A549 (cell line): ENCODE measurements around the gene FAR2. TPM values are rescaled to one million over a fixed set of nuclear protein-coding genes. Genes with fewer than 3 reads are reported as not detected.

Source experiments
- ATAC-seq, 2 experiments: fragments of 200-7000 bp in 1 of 2; fragments of >200 bp in 1 of 2; cut with Nextera tagmentation in 1 of 2; cut with Tn5 transposase in 1 of 2; 3 replicates each; pipeline versions ENCODE4 v1.8.0 to v1.9.1; 2018 to 2020; ENCODE audit warnings: mild to moderate bottlenecking in 1 of 2, moderate library complexity in 1 of 2
- CTCF ChIA-PET: fragments of 300-600 bp; sonication (Branson Sonifier 250); formaldehyde crosslinking; extraction: SDS; loops from one replicate; lab custom pipeline; 2021; ENCODE audit warnings: antibody characterized with exemption, inconsistent platforms; lab: Yijun Ruan, JAX
- POLR2A ChIA-PET: fragments of 350-600 bp; formaldehyde crosslinking; extraction: SDS; loops from one replicate; lab custom pipeline; 2021; ENCODE audit warnings: antibody characterized with exemption, inconsistent platforms; lab: Yijun Ruan, JAX
- DNase-seq, 2 experiments: peaks; one replicate each; pipeline versions ENCODE4 v3.0.0 to v3.0.0-alpha.2; 2011 to 2016; ENCODE audit warnings: low read depth in 1 of 2, low spot score in 1 of 2
- FAIRE-seq: peaks from 2 replicates; lab custom pipeline; 2011; peaks lifted over from hg19 to GRCh38; lab: Jason Lieb, UNC
- H3K27ac ChIP-seq, 2 experiments: fragments of >200 bp; sonication (Bioruptor Twin); formaldehyde crosslinking; 3 replicates each; pipeline ENCODE4 v1.5.1; 2016 to 2017
- H3K4me1 ChIP-seq: fragments of >200 bp; sonication (Bioruptor Twin); formaldehyde crosslinking; 3 replicates; pipeline ENCODE4 v1.6.1; 2016
- H3K4me2 ChIP-seq: fragments of >200 bp; sonication (Bioruptor Twin); formaldehyde crosslinking; 3 replicates; pipeline ENCODE4 v1.6.1; 2016
- H3K4me3 ChIP-seq: fragments of >200 bp; sonication (Bioruptor Twin); formaldehyde crosslinking; 3 replicates; pipeline ENCODE4 v1.5.1; 2016
- H3K9me3 ChIP-seq: fragments of >200 bp; sonication (Bioruptor Twin); formaldehyde crosslinking; 3 replicates; pipeline ENCODE4 v1.6.1; 2016
- BHLHE40 ChIP-seq: IDR thresholded peaks from 2 replicates; pipeline ENCODE4 v1.6.1; 2012; ENCODE audit warnings: low read depth, low read length, inconsistent platforms
- CBX2 ChIP-seq: fragments of 200-600 bp; sonication (generic); IDR thresholded peaks from 2 replicates; pipeline ENCODE4 v1.6.1; 2016; ENCODE audit warnings: low read depth, mild to moderate bottlenecking, borderline replicate concordance
- CBX8 ChIP-seq: fragments of 200-600 bp; sonication (generic); IDR thresholded peaks from 2 replicates; pipeline ENCODE4 v1.6.1; 2016
- EHMT2 ChIP-seq: fragments of 200-600 bp; sonication (generic); IDR thresholded peaks from 2 replicates; pipeline ENCODE4 v1.6.1; 2016; ENCODE audit warnings: antibody characterized with exemption, low read depth, mild to moderate bottlenecking, moderate library complexity
- EP300 ChIP-seq, 2 experiments: fragments of >200 bp; sonication (Bioruptor Twin); formaldehyde crosslinking; IDR thresholded peaks; 2 replicates in 1 of 2; 3 replicates in 1 of 2; pipeline ENCODE4 v1.6.1; 2016 to 2017
- FOSB ChIP-seq: fragments of 250-450 bp; sonication (Bioruptor Pico); IDR thresholded peaks from 2 replicates; pipeline ENCODE4 v1.5.0; 2020; ENCODE audit warnings: mild to moderate bottlenecking, moderate library complexity
- GATA3 ChIP-seq: IDR thresholded peaks from 2 replicates; pipeline ENCODE4 v1.6.1; 2012; ENCODE audit warnings: borderline replicate concordance
- HEYL ChIP-seq: fragments of 250-450 bp; sonication (Bioruptor Pico); IDR thresholded peaks from 2 replicates; pipeline ENCODE4 v1.8.0; 2021; ENCODE audit warnings: mild to moderate bottlenecking, moderate library complexity
- HOXA7 ChIP-seq: fragments of 250-450 bp; sonication (Bioruptor Pico); IDR thresholded peaks from 2 replicates; pipeline ENCODE4 v1.5.0; 2020; ENCODE audit warnings: mild to moderate bottlenecking, moderate library complexity
- HOXB13 ChIP-seq: fragments of 250-450 bp; sonication (Bioruptor Pico); IDR thresholded peaks from 2 replicates; pipeline ENCODE4 v1.5.0; 2020; ENCODE audit warnings: low read depth, mild to moderate bottlenecking, moderate library complexity
- JUN ChIP-seq, 2 experiments: fragments of >200 bp; sonication (Bioruptor Twin); formaldehyde crosslinking; IDR thresholded peaks; 2 replicates in 1 of 2; 3 replicates in 1 of 2; pipeline ENCODE4 v1.6.1; 2016 to 2017
- JUNB ChIP-seq: fragments of >200 bp; sonication (Bioruptor Twin); formaldehyde crosslinking; IDR thresholded peaks from 2 replicates; pipeline ENCODE4 v1.6.1; 2016
- KDM5A ChIP-seq: fragments of 200-600 bp; sonication (generic); IDR thresholded peaks from 2 replicates; pipeline ENCODE4 v1.6.1; 2016; ENCODE audit warnings: antibody characterized with exemption, mild to moderate bottlenecking
- MAFK ChIP-seq: fragments of 450-650 bp; IDR thresholded peaks from 2 replicates; pipeline ENCODE4 v1.6.1; 2014; ENCODE audit not compliant: partially characterized antibody
- NPAS2 ChIP-seq: fragments of 250-450 bp; sonication (Bioruptor Pico); IDR thresholded peaks from 2 replicates; pipeline ENCODE4 v1.8.0; 2022; ENCODE audit warnings: mild to moderate bottlenecking, moderate library complexity, borderline replicate concordance
- PHF8 ChIP-seq: fragments of 200-600 bp; sonication (generic); IDR thresholded peaks from 2 replicates; pipeline ENCODE4 v1.6.1; 2016; ENCODE audit warnings: low read depth, mild to moderate bottlenecking, antibody characterized with exemption, moderate library complexity, borderline replicate concordance
- RCOR1 ChIP-seq: fragments of 150-350 bp; IDR thresholded peaks from 2 replicates; pipeline ENCODE4 v1.6.1; 2014; ENCODE audit warnings: antibody characterized with exemption, low read length, low read depth
- RFX5 ChIP-seq: fragments of 450-650 bp; IDR thresholded peaks from 2 replicates; pipeline ENCODE4 v1.7.1; 2014; ENCODE audit warnings: antibody characterized with exemption, mild to moderate bottlenecking, moderate library complexity
- SMC3 ChIP-seq: fragments of >200 bp; sonication (Bioruptor Twin); formaldehyde crosslinking; IDR thresholded peaks from 3 replicates; pipeline ENCODE4 v1.6.1; 2018; ENCODE audit warnings: inconsistent platforms
- SREBF2 ChIP-seq: fragments of 450-650 bp; IDR thresholded peaks from 2 replicates; pipeline ENCODE4 v1.6.1; 2014; ENCODE audit warnings: mild to moderate bottlenecking, moderate library complexity
- TP53 ChIP-seq: fragments of 250-450 bp; sonication (Bioruptor Pico); IDR thresholded peaks from 2 replicates; pipeline ENCODE4 v1.5.0; 2021; ENCODE audit warnings: mild to moderate bottlenecking, moderate library complexity
- ZC3H11A ChIP-seq: fragments of 450-650 bp; IDR thresholded peaks from 2 replicates; pipeline ENCODE4 v1.6.1; 2014; ENCODE audit warnings: antibody characterized with exemption, mild to moderate bottlenecking
- ZNF302 ChIP-seq: fragments of 250-450 bp; sonication (Bioruptor Pico); IDR thresholded peaks from 2 replicates; pipeline ENCODE4 v1.9.0; 2021; ENCODE audit warnings: inconsistent platforms, mild to moderate bottlenecking, moderate library complexity
- WGBS: methylation state at CpG from one replicate; pipeline ENCODE4 v1.1.6; 2017; ENCODE audit errors: missing lambda C conversion rate; 5-methylcytosine and 5-hydroxymethylcytosine counted together
- polyA plus RNA-seq, 4 experiments: library from polyadenylated mRNA; depleted of rRNA in 3 of 4; stranded (reverse); fragments of >200 nt; fragmentation: RNase III in 1 of 4; extraction: RNeasy Plus Mini Kit Qiagen cat#74134 plus additional on column Dnase treatment in 1 of 4; gene quantifications; 2 replicates in 3 of 4; 3 replicates in 1 of 4; pipeline ENCODE4 v1.2.3, GENCODE V29; 2011 to 2017
- TF ChIP-seq, protein P1 (sequence below): fragments of >200 bp; sonication (Bioruptor Twin); formaldehyde crosslinking; IDR thresholded peaks from 2 replicates; pipeline ENCODE4 v1.6.1; 2016
- TF ChIP-seq, protein P2 (sequence below): IDR thresholded peaks from 2 replicates; pipeline ENCODE4 v1.6.1; 2012
- TF ChIP-seq, protein P3 (sequence below): fragments of 150-350 bp; IDR thresholded peaks from 2 replicates; pipeline ENCODE4 v1.6.1; 2014; ENCODE audit warnings: low read depth, mild to moderate bottlenecking, low read length
- TF ChIP-seq, protein P4 (sequence below): fragments of >200 bp; sonication (Bioruptor Twin); formaldehyde crosslinking; IDR thresholded peaks from 3 replicates; pipeline ENCODE4 v1.5.1; 2016
- TF ChIP-seq, protein P5 (sequence below): IDR thresholded peaks from 2 replicates; pipeline ENCODE4 v1.6.1; 2012
- TF ChIP-seq, protein P6 (sequence below): fragments of 450-650 bp; IDR thresholded peaks from 2 replicates; pipeline ENCODE4 v1.6.1; 2014; ENCODE audit warnings: antibody characterized with exemption

Gene FAR2
- polyA plus RNA-seq, 2 of the 4 experiments (the other 2 are of a cell fraction): 0.06 TPM; not detected in 1

DNA sequence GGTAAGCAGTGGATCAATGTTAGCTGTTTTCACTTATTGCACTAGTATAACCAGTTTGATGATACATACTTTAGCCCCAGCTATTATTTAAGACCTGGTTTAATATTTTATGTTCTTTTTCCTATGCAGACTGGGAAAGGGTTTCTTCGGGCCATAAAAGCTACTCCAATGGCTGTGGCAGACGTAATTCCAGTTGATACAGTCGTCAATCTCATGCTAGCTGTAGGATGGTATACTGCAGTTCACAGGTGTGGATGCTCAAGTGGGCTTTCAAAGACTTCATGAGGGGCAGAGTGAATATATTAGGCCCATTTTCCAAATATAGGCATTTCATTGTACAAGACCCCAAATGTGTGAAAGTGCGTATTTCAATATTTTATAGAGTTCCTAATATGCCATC is 161.8 kb downstream of the FAR2 start:
- no peak overlapping the region for H3K27ac ChIP-seq
- H3K4me1 ChIP-seq: no peaks in the 10 kb centered on the region
- ATAC-seq (no peak), DNase-seq (no peak), FAIRE-seq (no peak)
- WGBS: 32% methylated on average over 4 of the region's 4 CpGs
- H3K4me2 ChIP-seq: no peak overlapping the region
- POLR2A ChIA-PET: no interaction called here
- CTCF ChIA-PET: interaction anchor here (0.6 to 1.3 kb wide), 3 partner anchors 10 to 424 kb away, joined by 3 to 9 read pairs (median 3); no protein-coding TSS in a partner anchor
- H3K4me3 ChIP-seq: no peak overlapping the region
- no peak for TF ChIP-seq GATA3
- TF ChIP-seq, all 56 proteins: peak for 0
- H3K9me3 ChIP-seq: no peaks in the 10 kb centered on the region

DNA sequence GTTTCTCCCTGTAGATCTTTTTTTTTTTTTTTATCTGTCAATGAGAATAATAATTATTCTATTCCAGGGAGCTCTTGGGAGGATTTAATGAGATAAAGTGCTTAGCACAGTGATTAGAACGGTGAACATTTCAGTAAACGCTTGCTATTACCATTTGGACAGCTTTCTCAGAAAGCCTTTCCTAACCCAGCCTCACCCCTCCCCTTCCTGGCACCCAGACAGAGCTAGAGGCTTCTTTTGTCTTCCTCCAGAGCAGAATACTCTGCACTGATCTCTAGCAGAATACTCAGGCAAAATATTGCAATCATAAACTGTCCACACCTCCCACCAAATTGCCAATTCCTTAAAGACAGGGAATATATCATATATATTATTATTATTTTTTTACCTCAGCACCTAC is 165.3 kb downstream of the FAR2 start:
- Histone ChIP-seq H3K4me1 (no peaks in the 10 kb centered on the region), H3K9me3 (no peaks in the 10 kb centered on the region), H3K4me3 (no peak overlapping the region), H3K27ac (no peak overlapping the region), H3K4me2 (no peak overlapping the region)
- no peak for TF ChIP-seq CBX8
- TF ChIP-seq, protein P1, sequence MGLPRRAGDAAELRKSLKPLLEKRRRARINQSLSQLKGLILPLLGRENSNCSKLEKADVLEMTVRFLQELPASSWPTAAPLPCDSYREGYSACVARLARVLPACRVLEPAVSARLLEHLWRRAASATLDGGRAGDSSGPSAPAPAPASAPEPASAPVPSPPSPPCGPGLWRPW: no peak
- TF ChIP-seq EP300 (IDR thresholded peaks at IDR 0.05): no peak
- TF ChIP-seq HEYL (CRISPR knock-in tag): no peak
- TF ChIP-seq, protein P2, sequence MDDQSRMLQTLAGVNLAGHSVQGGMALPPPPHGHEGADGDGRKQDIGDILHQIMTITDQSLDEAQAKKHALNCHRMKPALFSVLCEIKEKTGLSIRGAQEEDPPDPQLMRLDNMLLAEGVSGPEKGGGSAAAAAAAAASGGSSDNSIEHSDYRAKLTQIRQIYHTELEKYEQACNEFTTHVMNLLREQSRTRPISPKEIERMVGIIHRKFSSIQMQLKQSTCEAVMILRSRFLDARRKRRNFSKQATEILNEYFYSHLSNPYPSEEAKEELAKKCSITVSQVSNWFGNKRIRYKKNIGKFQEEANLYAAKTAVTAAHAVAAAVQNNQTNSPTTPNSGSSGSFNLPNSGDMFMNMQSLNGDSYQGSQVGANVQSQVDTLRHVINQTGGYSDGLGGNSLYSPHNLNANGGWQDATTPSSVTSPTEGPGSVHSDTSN: no peak
- TF ChIP-seq ZC3H11A: no peak
- no peak for TF ChIP-seq KDM5A
- no peak for TF ChIP-seq JUN (IDR thresholded peaks at IDR 0.05)
- no peak for TF ChIP-seq HOXA7 (CRISPR knock-in tag)
- no peak for TF ChIP-seq BHLHE40
- no peak for TF ChIP-seq PHF8
- TF ChIP-seq EHMT2: no peak
- TF ChIP-seq, protein P3, sequence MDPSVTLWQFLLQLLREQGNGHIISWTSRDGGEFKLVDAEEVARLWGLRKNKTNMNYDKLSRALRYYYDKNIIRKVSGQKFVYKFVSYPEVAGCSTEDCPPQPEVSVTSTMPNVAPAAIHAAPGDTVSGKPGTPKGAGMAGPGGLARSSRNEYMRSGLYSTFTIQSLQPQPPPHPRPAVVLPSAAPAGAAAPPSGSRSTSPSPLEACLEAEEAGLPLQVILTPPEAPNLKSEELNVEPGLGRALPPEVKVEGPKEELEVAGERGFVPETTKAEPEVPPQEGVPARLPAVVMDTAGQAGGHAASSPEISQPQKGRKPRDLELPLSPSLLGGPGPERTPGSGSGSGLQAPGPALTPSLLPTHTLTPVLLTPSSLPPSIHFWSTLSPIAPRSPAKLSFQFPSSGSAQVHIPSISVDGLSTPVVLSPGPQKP: no peak
- no peak for TF ChIP-seq TP53
- no peak for TF ChIP-seq RCOR1
- no peak for DNase-seq
- FAIRE-seq: no peak
- ChIA-PET CTCF (interaction anchor here (0.6 to 1.0 kb wide), 2 partner anchors 33 to 203 kb away, joined by 3 read pairs; no protein-coding TSS in a partner anchor), POLR2A (no interaction called here)
- 12% methylated on average over 2 of the region's 2 CpGs for WGBS
- ATAC-seq: no peak

DNA sequence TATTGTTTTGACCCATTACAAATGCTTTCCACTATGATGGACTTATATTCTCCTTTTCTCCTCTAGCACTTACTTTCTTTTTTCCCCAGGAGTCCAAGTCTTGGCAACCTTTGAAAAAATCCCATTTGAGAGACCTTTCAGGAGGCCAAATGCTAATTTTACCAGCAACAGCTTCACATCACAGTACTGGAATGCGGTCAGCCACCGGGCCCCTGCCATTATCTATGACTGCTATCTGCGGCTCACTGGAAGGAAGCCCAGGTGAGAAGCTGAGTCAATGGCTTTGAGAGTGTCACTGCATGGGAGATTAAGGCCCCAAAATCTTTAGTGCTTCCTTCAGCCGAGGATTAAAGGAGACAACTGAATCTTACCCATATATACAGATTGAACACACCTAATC is 167.7 kb downstream of the FAR2 start:
- CTCF ChIA-PET: interaction anchor here (1.6 to 2.2 kb wide), 2 partner anchors 9 to 243 kb away, joined by 9 read pairs; no protein-coding TSS in a partner anchor
- TF ChIP-seq SREBF2 (no peak), JUNB (no peak), SMC3 (no peak), ZNF302 (no peak), CBX8 (no peak), CBX2 (no peak), HOXA7 (CRISPR knock-in tag) (no peak), FOSB (CRISPR knock-in tag) (no peak), MAFK (no peak), EP300 (IDR thresholded peaks at IDR 0.05) (no peak), RFX5 (no peak), HOXB13 (no peak), NPAS2 (CRISPR knock-in tag) (no peak)
- TF ChIP-seq, protein P1: no peak
- TF ChIP-seq, protein P3: no peak
- TF ChIP-seq, protein P4, sequence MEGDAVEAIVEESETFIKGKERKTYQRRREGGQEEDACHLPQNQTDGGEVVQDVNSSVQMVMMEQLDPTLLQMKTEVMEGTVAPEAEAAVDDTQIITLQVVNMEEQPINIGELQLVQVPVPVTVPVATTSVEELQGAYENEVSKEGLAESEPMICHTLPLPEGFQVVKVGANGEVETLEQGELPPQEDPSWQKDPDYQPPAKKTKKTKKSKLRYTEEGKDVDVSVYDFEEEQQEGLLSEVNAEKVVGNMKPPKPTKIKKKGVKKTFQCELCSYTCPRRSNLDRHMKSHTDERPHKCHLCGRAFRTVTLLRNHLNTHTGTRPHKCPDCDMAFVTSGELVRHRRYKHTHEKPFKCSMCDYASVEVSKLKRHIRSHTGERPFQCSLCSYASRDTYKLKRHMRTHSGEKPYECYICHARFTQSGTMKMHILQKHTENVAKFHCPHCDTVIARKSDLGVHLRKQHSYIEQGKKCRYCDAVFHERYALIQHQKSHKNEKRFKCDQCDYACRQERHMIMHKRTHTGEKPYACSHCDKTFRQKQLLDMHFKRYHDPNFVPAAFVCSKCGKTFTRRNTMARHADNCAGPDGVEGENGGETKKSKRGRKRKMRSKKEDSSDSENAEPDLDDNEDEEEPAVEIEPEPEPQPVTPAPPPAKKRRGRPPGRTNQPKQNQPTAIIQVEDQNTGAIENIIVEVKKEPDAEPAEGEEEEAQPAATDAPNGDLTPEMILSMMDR: no peak
- TF ChIP-seq, protein P5, sequence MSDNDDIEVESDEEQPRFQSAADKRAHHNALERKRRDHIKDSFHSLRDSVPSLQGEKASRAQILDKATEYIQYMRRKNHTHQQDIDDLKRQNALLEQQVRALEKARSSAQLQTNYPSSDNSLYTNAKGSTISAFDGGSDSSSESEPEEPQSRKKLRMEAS: no peak
- TF ChIP-seq, protein P6, sequence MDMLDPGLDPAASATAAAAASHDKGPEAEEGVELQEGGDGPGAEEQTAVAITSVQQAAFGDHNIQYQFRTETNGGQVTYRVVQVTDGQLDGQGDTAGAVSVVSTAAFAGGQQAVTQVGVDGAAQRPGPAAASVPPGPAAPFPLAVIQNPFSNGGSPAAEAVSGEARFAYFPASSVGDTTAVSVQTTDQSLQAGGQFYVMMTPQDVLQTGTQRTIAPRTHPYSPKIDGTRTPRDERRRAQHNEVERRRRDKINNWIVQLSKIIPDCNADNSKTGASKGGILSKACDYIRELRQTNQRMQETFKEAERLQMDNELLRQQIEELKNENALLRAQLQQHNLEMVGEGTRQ: no peak
- TF ChIP-seq, all 56 proteins: peak for 0
- WGBS: 69% methylated on average over 4 of the region's 4 CpGs
- Histone ChIP-seq H3K9me3 (no peaks in the 10 kb centered on the region), H3K4me1 (no peaks in the 10 kb centered on the region), H3K4me2 (no peak overlapping the region), H3K4me3 (no peak overlapping the region), H3K27ac (no peak overlapping the region)
- FAIRE-seq (no peak), ATAC-seq (no peak), DNase-seq (no peak)
- POLR2A ChIA-PET: no interaction called here
